Measurements from ENCODE around the gene RBX1. TPM values are rescaled to one million over a fixed set of nuclear protein-coding genes. Genes with fewer than 3 reads are reported as not detected.

RBX1 gene
- total RNA-seq, 1 donor from 2014 or later, result 45.3 TPM

GRCh38 chr22:41022470-41023298, 71.5 kb downstream of the RBX1 start:
- peak; percentile 86 for DNase-seq

Small RNAs within 50 kb of the gene (small RNA-seq; reads per million reads assigned to genes)
- gene RF00017 (ENCODE audit: low replicate concordance), result not detected
- not detected for gene RNU6-379P (ENCODE audit: low replicate concordance)

Other genes starting within 250 kb of the RBX1 start
- 14.2 TPM for gene SLC25A17, start 132.0 kb upstream of the RBX1 start, total RNA-seq
- 163 TPM for gene ST13, start 94.7 kb upstream of the RBX1 start, total RNA-seq
- 7.9 TPM for gene XPNPEP3, start 94.2 kb upstream of the RBX1 start, total RNA-seq
- gene DNAJB7, start 89.3 kb upstream of the RBX1 start, total RNA-seq, result not detected
- 93.5 TPM for gene EP300, start 141.2 kb downstream of the RBX1 start, total RNA-seq